ENCODE results near the gene RBM42.
"Not testable (repeated sequence)": the region's sequence is repeated elsewhere in the genome, so short reads cannot be mapped to it uniquely, and the experiment has no call there.

Gene RBM42

GRCh38 chr19:35628565-35629331 lies at the start of gene RBM42:
RBM42 (plus strand) TSS chr19:35629036; CDS start chr19:35629154, 118 bp downstream.
- DNase-seq, result peak; percentile 98 to 99

- no peak for DNase-seq
These were observed 46.1 kb upstream of the RBM42 start for GRCh38 chr19:35582760-35583159.

- DNase-seq, result no peak
These were observed 43.0 kb upstream of the RBM42 start, which contains the start of gene PMIS2 for GRCh38 chr19:35585848-35586247. PMIS2 (plus strand) TSS chr19:35586173; CDS start chr19:35586260, 87 bp downstream.

- no peak for DNase-seq
These were observed 41.5 kb upstream of the RBM42 start for GRCh38 chr19:35587321-35587720.

GRCh38 chr19:35590875-35591274 lies 38.0 kb upstream of the RBM42 start:
- no peak for DNase-seq

GRCh38 chr19:35592226-35592625 lies 36.6 kb upstream of the RBM42 start:
- peak in 1 of 2 donors; percentile 25 for DNase-seq

- DNase-seq, result not testable (repeated sequence)
These were observed 33.8 kb upstream of the RBM42 start for GRCh38 chr19:35595026-35595425.

GRCh38 chr19:35595928-35596327 lies 32.9 kb upstream of the RBM42 start:
- no peak for DNase-seq

- peak; percentile 22 to 26 for DNase-seq
These were observed 32.4 kb upstream of the RBM42 start for GRCh38 chr19:35596366-35596999.

GRCh38 chr19:35601971-35602370 lies 26.9 kb upstream of the RBM42 start:
- no peak for DNase-seq

GRCh38 chr19:35604436-35604835 lies 24.4 kb upstream of the RBM42 start:
- not testable (repeated sequence) for DNase-seq

- not testable (repeated sequence) for DNase-seq
These were observed 21.7 kb upstream of the RBM42 start for GRCh38 chr19:35607170-35607569.

GRCh38 chr19:35607661-35608060 lies 21.2 kb upstream of the RBM42 start:
- DNase-seq, result no peak

GRCh38 chr19:35608251-35608650 lies 20.6 kb upstream of the RBM42 start:
- no peak for DNase-seq

- DNase-seq, result peak; percentile 32 to 33
These were observed 18.9 kb upstream of the RBM42 start for GRCh38 chr19:35609851-35610353.

- no peak for DNase-seq
These were observed 16.6 kb upstream of the RBM42 start for GRCh38 chr19:35612224-35612558.

GRCh38 chr19:35612559-35613321 lies 16.1 kb upstream of the RBM42 start, which contains the start of gene HAUS5:
HAUS5 (plus strand) TSS chr19:35612735; CDS start chr19:35612795, 60 bp downstream.
- peak; percentile 84 to 98 for DNase-seq

GRCh38 chr19:35613574-35613973 lies 15.3 kb upstream of the RBM42 start:
- no peak for DNase-seq

GRCh38 chr19:35615036-35615435 lies 13.8 kb upstream of the RBM42 start:
- no peak for DNase-seq

GRCh38 chr19:35618857-35619256 lies 10.0 kb upstream of the RBM42 start:
- DNase-seq, result no peak

GRCh38 chr19:35619290-35619923 lies 9.4 kb upstream of the RBM42 start:
- DNase-seq, result no peak

- no peak for DNase-seq
These were observed 8.8 kb upstream of the RBM42 start for GRCh38 chr19:35620001-35620400.

GRCh38 chr19:35621708-35622107 lies 7.1 kb upstream of the RBM42 start:
- no peak for DNase-seq
